Measurements from ENCODE around the gene NANP. TPM values are rescaled to one million over a fixed set of nuclear protein-coding genes. Genes with fewer than 3 reads are reported as not detected.

NANP gene
- total RNA-seq, 2 experiments from 2014 or later = 1.1 to 1.2 TPM

- DNase-seq (no peak), ATAC-seq (ENCODE audit: poor library complexity) (no peak)
- no peaks in the 10 kb centered on the region for H3K27me3 ChIP-seq (ENCODE audit: control insufficient read depth in 1 of 2, insufficient read depth in 2 of 2, low read length in 2 of 2)
- H3K9me3 ChIP-seq (ENCODE audit: control insufficient read depth in 1 of 2, insufficient read depth in 1 of 2, low read length in 2 of 2) = peaks cover 0 to 4% of the 10 kb centered on the region in 2 experiments
- ChIA-PET CTCF (no interaction called here), POLR2A (no interaction called here)
- Mint-ChIP-seq H3K9me3 (no peaks in the 10 kb centered on the region), H3K36me3 (ENCODE audit: low read depth) (no peaks in the 10 kb centered on the region), H3K27ac (no peak overlapping the region), H3K4me1 (ENCODE audit: low read depth) (peaks cover 6% of the 10 kb centered on the region), H3K4me3 (no peak overlapping the region), H3K27me3 (no peaks in the 10 kb centered on the region)
- H3K36me3 ChIP-seq (ENCODE audit: insufficient read depth, low read length) = no peaks in the 10 kb centered on the region
- intact Hi-C loops (cut with DNase I, micrococcal nuclease) = no loop called here
- TF ChIP-seq CTCF (IDR thresholded peaks at IDR 0.05) = no peak
- H3K4me1 ChIP-seq (ENCODE audit: insufficient read depth, low read length) = no peaks in the 10 kb centered on the region
- H3K27ac ChIP-seq (ENCODE audit: low read depth in 1 of 2, low read length in 2 of 2) = no peak overlapping the region
- H3K4me3 ChIP-seq (ENCODE audit: low read length) = no peak overlapping the region
These were observed 60.5 kb downstream of the NANP start for GRCh38 chr20:25563362-25563761.

Other genes with a start within 250 kb of the NANP start
- gene ABHD12, start 233.2 kb downstream of the NANP start, total RNA-seq = 10 to 100 TPM; 13.4 to 17.0 TPM
- gene GINS1, start 216.3 kb downstream of the NANP start, total RNA-seq = under 1 TPM; 0.08 to 0.17 TPM
- gene NINL, start 38.5 kb downstream of the NANP start, total RNA-seq = 1 to 10 TPM; 2.7 to 4.0 TPM
- 10 to 100 TPM; 17.9 to 18.1 TPM for gene ZNF337, start 72.8 kb upstream of the NANP start, total RNA-seq